Body of pancreas (tissue), 4 donors: ENCODE data around the gene ZNF57. TPM values are rescaled to one million over a fixed set of nuclear protein-coding genes. Genes with fewer than 3 reads are reported as not detected.

Source experiments
- ATAC-seq: fragments of 150-250 bp; one replicate; pipeline ENCODE4 v1.9.1; 2016
- DNase-seq, 4 donors: peaks; one replicate each; pipeline ENCODE4 v3.0.0-alpha.2; 2019
- H3K27ac ChIP-seq, 4 donors: fragments of 200-600 bp; sonication (generic); 1 replicate in 3 of 4; 2 replicates in 1 of 4; pipeline versions ENCODE4 v1.5.1 to v1.6.1; 2016 to 2019; ENCODE audit warnings: mild to moderate bottlenecking in 1 of 4, mixed read lengths in 1 of 4, moderate library complexity in 1 of 4
- H3K27me3 ChIP-seq, 2 donors: fragments of 200-600 bp; sonication (generic); one replicate each; pipeline ENCODE4 v1.6.0; 2016; ENCODE audit warnings: mild to moderate bottlenecking in 1 of 2
- H3K36me3 ChIP-seq, 2 donors: fragments of 200-600 bp; sonication (generic); replicated peaks in 1 of 2; 2 replicates each; pipeline ENCODE4 v1.5.1; 2016; ENCODE audit warnings: low read depth in 2 of 2; ENCODE audit not compliant: insufficient read depth in 1 of 2
- H3K4me1 ChIP-seq: fragments of 200-600 bp; sonication (generic); one replicate; pipeline ENCODE4 v1.6.0; 2016
- H3K4me3 ChIP-seq, 2 donors: fragments of 200-600 bp; sonication (generic); 1 replicate in 1 of 2; 2 replicates in 1 of 2; pipeline ENCODE4 v1.5.1; 2016 to 2019
- H3K9me3 ChIP-seq, 3 donors: fragments of 200-600 bp; sonication (generic); 1 replicate in 2 of 3; 2 replicates in 1 of 3; pipeline ENCODE4 v1.5.1; 2016
- POLR2A ChIP-seq, 3 donors: fragments of 450-650 bp; IDR thresholded peaks; one replicate each; pipeline ENCODE4 v1.6.1; 2016; ENCODE audit warnings: antibody characterized with exemption in 3 of 3, mild to moderate bottlenecking in 2 of 3
- WGBS, 2 donors: methylation state at CpG; one replicate each; pipeline ENCODE4 v1.1.5; 2017; 5-methylcytosine and 5-hydroxymethylcytosine counted together
- intact Hi-C: fragments of 100-400 bp; cut with DNase I; formaldehyde crosslinking; loops from one replicate; pipeline ENCODE4 v1.15.1; 2023
- total RNA-seq, 2 donors: library from RNA; depleted of rRNA; stranded (reverse); fragments of >200 nt; gene quantifications; one replicate each; pipeline ENCODE4 v1.1.0, GENCODE V29; 2016
- TF ChIP-seq, protein P1 (sequence below), 7 experiments: fragments of 450-650 bp in 4 of 7; fragments of 200-600 bp in 3 of 7; sonication (generic) in 3 of 7; IDR thresholded peaks; one replicate each; pipeline ENCODE4 v1.5.1; 2016 to 2019; ENCODE audit warnings: antibody characterized with exemption in 7 of 7

The ZNF57 gene
- total RNA-seq, 2 donors from 2014 or later, result 0.33 to 2.3 TPM

DNA sequence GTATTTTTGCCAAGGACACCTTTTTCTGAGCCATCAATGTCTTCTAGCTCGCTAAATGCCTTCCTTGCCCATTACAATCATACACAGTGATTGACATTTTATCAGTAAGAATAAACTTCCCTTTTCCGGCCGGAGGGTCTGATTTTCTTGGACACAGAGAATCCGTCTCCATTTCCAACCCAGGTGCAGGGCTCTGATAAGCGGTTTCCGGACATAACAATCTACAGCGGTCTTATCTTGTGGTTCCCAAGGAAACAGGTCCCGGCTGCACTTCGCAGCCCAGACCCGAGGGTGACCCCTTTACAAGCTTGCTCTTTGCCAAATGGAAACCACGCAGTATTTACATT lies 49.2 kb downstream of the ZNF57 start:
- Histone ChIP-seq H3K9me3 (no peaks in the 10 kb centered on the region), H3K36me3 (no peaks in the 10 kb centered on the region), H3K4me3 (peak overlapping the region; percentile 44 to 64), H3K4me1 (peaks cover 44% of the 10 kb centered on the region), H3K27ac (peak overlapping the region; percentile 79 to 97 (median 92)), H3K27me3 (no peaks in the 10 kb centered on the region)
- WGBS, 2 donors, result 0 to 1% methylated on average over 8 to 11 of the region's 11 CpGs
- intact Hi-C loops, result loop anchor here (5.0 to 10.0 kb wide), 2 partner anchors 53 to 215 kb away; no protein-coding TSS in a partner anchor
- peak; percentile 8 for ATAC-seq
- no peak for TF ChIP-seq POLR2A (IDR thresholded peaks at IDR 0.05)
- TF ChIP-seq, protein P1, sequence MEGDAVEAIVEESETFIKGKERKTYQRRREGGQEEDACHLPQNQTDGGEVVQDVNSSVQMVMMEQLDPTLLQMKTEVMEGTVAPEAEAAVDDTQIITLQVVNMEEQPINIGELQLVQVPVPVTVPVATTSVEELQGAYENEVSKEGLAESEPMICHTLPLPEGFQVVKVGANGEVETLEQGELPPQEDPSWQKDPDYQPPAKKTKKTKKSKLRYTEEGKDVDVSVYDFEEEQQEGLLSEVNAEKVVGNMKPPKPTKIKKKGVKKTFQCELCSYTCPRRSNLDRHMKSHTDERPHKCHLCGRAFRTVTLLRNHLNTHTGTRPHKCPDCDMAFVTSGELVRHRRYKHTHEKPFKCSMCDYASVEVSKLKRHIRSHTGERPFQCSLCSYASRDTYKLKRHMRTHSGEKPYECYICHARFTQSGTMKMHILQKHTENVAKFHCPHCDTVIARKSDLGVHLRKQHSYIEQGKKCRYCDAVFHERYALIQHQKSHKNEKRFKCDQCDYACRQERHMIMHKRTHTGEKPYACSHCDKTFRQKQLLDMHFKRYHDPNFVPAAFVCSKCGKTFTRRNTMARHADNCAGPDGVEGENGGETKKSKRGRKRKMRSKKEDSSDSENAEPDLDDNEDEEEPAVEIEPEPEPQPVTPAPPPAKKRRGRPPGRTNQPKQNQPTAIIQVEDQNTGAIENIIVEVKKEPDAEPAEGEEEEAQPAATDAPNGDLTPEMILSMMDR (IDR thresholded peaks at IDR 0.05), result no peak
- DNase-seq, result peak in 3 of 4 donors; percentile 58 to 72 (median 66)

DNA sequence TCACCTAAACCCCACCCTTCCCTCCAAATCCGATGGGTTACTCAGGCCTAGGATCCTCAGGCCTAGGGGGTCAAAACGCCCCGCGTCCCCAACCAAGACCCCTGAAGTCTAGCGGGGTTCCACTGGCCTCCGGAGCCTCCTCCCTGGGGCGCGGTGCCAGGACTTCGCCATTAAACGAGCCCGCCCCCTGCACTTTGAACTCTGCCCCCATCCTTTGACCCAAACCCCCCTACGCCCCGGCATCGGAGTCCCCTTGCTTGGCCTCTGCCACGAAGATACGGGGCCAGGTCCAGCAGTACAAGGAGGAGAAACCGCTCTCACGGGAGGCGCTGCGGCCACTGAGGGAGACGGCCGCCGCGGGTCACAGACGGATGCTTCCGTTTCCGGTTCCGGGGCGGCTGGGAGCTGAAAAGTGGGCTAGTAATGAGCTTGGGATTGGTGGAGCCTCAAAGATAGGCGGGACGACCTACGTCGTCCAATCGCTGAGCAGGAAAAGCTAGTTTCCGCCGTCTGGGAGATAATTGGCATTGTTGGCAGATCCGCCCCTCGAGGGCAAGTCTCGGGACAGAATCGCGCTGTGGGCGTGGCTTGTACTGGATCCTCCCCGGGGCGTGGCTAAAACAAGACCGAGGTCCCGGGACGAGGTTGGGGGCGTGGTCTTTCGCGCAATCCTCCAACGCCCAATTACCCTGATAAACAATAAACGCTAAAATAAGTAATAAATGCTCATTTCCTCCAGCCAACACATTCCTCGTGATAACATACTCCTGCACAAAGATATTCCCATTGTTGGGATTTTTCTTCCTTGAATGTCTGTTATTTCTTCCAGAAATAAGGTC lies 49.8 kb downstream of the ZNF57 start:
- Histone ChIP-seq H3K36me3 (no peaks in the 10 kb centered on the region), H3K27ac (peak overlapping the region; percentile 79 to 97 (median 92)), H3K4me3 (peak overlapping the region; percentile 44 to 64), H3K27me3 (no peaks in the 10 kb centered on the region), H3K4me1 (peaks cover 41% of the 10 kb centered on the region), H3K9me3 (no peaks in the 10 kb centered on the region)
- WGBS, 2 donors, result 0% methylated on average over 44 to 53 of the region's 53 CpGs
- peak; percentile 71 to 95 (median 91) for TF ChIP-seq POLR2A (IDR thresholded peaks at IDR 0.05)
- TF ChIP-seq, protein P1 (IDR thresholded peaks at IDR 0.05), result peak in 1 of 7 experiments; percentile 1
- intact Hi-C loops, result loop anchor here (10.0 kb wide), 1 partner anchor 214 kb away; no protein-coding TSS in a partner anchor
- DNase-seq (peak; percentile 100), ATAC-seq (peak; percentile 94)

DNA sequence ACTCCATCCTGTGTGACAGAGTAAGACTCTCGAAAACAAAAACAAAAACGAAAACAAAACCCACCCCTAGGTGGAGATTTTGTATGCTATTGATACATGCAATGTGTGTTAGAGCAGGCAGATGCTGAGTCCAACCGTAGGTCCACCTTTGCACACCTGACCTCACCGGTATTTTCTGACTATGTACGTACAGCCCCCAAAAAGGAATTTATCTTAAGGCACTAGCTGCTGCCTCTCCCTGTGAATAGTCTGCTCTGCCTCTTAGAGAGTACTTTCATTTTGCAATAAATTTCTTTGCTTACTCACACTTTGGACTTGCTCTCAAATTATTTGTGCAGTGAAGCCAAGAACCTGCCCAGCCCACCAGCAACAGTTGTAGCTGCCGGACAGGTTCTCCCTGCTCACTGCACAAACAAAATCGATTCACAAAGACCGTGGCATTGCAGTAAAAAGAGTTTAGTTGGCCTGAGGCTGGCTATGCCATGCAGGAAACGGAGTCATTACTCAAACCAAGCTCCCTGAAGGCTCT lies 52.3 kb downstream of the ZNF57 start:
- Histone ChIP-seq H3K4me3 (no peak overlapping the region), H3K27ac (peak overlapping the region; percentile 78 to 94 (median 88)), H3K36me3 (no peaks in the 10 kb centered on the region), H3K9me3 (no peaks in the 10 kb centered on the region), H3K4me1 (peaks cover 35% of the 10 kb centered on the region), H3K27me3 (no peaks in the 10 kb centered on the region)
- WGBS, 2 donors, result 13 to 16% methylated on average over 9 of the region's 9 CpGs
- ATAC-seq, result peak; percentile 63
- DNase-seq, result peak; percentile 82 to 93 (median 90)
- TF ChIP-seq, protein P1 (IDR thresholded peaks at IDR 0.05), result peak in 4 of 7 experiments; percentile 37 to 51 (median 40)
- TF ChIP-seq POLR2A (IDR thresholded peaks at IDR 0.05), result peak in 2 of 3 donors; percentile 51 to 55
- intact Hi-C loops, result loop anchor here (10.0 kb wide), 1 partner anchor 212 kb away; no protein-coding TSS in a partner anchor

- H3K4me3 ChIP-seq, result no peak overlapping the region
- H3K36me3 ChIP-seq, result no peaks in the 10 kb centered on the region
- no peak overlapping the region for H3K27ac ChIP-seq
- WGBS, 2 donors, result 87 to 92% methylated on average over 5 of the region's 5 CpGs
- ATAC-seq, result no peak
- H3K27me3 ChIP-seq, result no peaks in the 10 kb centered on the region
- no peak for DNase-seq
- intact Hi-C loops, result loop anchor here (10.0 kb wide), 1 partner anchor 208 kb away; no protein-coding TSS in a partner anchor
- peaks cover 23% of the 10 kb centered on the region for H3K4me1 ChIP-seq
- no peak for TF ChIP-seq POLR2A (IDR thresholded peaks at IDR 0.05)
- TF ChIP-seq, protein P1 (IDR thresholded peaks at IDR 0.05), result no peak
- H3K9me3 ChIP-seq, result no peaks in the 10 kb centered on the region
Observed at GRCh38 chr19:2957160-2957559, 56.4 kb downstream of the ZNF57 start.
